T-helper 9 cell (primary cell): Measurements from ENCODE around the gene CAPN9.
"Not testable (repeated sequence)": the region's sequence is repeated elsewhere in the genome, so short reads cannot be mapped to it uniquely, and the experiment has no call there.

Source experiments
- DNase-seq: peaks from one replicate; pipeline ENCODE4 v3.0.0-alpha.2; 2020
- total RNA-seq, 2 donors: gene quantifications; one replicate each; lab custom pipeline; 2026; lab: John Stamatoyannopoulos, UW

The CAPN9 gene, protein sequence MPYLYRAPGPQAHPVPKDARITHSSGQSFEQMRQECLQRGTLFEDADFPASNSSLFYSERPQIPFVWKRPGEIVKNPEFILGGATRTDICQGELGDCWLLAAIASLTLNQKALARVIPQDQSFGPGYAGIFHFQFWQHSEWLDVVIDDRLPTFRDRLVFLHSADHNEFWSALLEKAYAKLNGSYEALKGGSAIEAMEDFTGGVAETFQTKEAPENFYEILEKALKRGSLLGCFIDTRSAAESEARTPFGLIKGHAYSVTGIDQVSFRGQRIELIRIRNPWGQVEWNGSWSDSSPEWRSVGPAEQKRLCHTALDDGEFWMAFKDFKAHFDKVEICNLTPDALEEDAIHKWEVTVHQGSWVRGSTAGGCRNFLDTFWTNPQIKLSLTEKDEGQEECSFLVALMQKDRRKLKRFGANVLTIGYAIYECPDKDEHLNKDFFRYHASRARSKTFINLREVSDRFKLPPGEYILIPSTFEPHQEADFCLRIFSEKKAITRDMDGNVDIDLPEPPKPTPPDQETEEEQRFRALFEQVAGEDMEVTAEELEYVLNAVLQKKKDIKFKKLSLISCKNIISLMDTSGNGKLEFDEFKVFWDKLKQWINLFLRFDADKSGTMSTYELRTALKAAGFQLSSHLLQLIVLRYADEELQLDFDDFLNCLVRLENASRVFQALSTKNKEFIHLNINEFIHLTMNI
- total RNA-seq: 0 reads per million in 2 donors

DNA sequence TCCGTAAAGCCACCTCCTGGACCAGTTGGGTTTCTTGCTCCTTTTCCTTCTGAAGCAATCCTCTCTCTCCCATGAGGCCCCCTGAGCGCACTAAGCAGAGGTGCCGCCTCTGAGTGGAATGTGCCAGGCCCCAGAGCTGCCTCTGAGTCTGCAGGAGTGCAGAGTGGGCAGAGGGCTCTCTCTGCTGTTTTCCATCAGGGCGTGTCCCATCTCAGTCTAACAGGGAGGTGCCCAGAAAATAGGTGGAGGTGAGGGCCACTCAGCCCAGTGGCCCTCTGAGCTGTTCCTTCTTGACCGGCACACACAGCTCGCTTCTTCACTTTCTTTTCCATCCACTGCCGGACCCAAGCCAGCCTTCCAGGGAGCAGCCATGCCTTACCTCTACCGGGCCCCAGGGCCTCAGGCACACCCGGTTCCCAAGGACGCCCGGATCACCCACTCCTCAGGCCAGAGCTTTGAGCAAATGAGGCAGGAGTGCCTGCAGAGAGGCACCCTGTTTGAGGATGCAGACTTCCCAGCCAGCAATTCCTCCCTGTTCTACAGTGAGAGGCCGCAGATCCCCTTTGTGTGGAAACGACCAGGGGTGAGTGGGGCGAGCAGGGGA is at the start of gene CAPN9:
CAPN9 (plus strand) TSS at position 262 of the 604 bp plus-strand sequence; CDS start at position 371, 109 bp downstream.
- no peak for DNase-seq

DNA sequence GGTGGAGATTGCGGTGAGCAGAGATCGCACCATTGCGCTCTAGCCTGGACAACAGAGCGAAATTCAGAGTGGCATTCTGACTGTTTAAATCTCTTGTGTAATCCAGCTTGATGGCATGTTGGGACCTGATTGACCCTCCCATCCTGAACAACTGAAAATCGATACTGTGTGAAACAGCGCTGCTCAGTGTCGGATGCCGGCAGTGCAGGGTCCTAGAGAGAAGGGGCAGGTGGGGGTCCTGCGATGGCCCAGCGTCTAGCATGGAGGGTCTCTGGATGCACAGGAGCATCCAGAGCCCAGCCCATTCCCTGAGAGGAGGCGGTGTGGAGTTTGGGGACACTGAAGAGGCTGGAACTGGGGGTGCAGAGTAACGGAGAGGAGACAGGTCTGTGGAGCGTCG is 49.1 kb upstream of the CAPN9 start:
- no peak for DNase-seq

DNA sequence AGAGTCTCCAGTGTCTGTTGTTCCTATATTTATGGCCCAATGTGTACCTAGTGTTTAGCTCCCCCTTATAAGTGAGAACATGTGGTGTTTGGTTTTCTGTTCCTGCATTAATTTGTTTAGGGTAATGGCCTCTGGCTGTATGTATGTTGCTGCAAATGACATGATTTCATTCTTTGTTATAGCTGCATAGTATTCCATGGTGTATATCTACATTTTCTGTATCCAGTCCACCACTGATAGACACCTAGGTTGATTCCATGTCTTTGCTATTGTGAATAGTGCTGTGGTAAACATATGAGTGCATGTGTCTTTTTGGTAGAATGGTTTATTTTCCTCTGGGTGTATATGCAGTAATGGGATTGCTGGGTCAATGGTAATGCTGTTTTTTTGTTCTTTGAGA is 48.2 kb upstream of the CAPN9 start:
- DNase-seq: not testable (repeated sequence)

DNA sequence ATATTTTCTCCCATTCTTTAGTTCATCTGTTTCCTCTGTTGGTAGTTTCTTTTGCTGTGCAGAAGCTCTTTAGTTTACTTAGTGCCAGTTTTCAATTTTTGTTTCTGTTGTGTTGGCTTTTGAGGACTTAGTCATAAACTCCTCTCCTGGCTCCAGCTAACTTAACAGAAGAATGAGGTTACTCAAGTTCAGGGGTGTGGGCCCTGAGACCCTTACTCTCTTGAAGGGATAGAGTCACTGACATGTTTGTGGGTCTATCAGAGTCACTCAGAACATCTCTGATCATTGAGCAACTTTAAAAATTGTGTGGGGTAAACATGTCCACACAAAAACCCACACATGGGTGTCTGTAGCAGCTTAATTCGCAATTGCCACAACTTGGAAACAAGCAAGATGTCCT is 47.5 kb upstream of the CAPN9 start:
- DNase-seq: no peak

DNA sequence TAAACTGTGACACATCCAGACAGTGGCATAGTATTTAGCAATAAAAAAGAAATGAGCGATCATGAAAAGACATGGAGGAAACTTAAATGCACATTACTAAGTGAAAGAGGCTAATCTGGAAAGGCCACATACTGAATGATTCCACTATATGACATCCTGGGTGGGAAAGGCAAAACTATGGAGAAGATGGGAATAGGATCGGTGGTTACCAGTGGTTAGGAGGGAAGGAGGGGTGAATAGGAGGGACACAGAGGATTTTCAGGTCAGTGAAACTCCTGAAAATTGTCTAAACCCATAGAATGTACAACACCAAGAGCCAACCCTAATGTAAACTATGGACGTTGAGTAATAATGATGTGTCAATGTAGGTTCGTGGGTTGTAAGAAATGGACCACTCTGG is 47.1 kb upstream of the CAPN9 start:
- no peak for DNase-seq

DNA sequence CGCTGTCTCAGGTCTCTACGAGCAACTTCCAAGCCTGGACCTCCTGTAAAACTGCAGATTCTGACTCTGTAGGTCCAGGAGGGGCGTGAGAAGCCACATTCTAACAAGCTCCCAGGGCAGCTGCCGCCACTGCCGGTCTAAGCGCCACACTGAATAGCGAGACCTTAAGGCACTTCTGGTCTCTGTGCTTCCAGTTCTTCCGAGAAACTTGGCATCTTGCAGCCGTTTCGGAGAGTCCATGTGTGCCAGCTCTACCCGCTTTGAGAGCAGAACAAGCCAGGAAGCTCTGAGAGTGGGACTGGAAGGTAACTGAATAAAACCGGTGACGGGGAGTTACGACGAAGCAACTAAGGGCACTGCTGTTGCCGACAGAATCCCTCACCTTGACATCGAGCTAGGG is 45.8 kb upstream of the CAPN9 start:
- no peak for DNase-seq

DNA sequence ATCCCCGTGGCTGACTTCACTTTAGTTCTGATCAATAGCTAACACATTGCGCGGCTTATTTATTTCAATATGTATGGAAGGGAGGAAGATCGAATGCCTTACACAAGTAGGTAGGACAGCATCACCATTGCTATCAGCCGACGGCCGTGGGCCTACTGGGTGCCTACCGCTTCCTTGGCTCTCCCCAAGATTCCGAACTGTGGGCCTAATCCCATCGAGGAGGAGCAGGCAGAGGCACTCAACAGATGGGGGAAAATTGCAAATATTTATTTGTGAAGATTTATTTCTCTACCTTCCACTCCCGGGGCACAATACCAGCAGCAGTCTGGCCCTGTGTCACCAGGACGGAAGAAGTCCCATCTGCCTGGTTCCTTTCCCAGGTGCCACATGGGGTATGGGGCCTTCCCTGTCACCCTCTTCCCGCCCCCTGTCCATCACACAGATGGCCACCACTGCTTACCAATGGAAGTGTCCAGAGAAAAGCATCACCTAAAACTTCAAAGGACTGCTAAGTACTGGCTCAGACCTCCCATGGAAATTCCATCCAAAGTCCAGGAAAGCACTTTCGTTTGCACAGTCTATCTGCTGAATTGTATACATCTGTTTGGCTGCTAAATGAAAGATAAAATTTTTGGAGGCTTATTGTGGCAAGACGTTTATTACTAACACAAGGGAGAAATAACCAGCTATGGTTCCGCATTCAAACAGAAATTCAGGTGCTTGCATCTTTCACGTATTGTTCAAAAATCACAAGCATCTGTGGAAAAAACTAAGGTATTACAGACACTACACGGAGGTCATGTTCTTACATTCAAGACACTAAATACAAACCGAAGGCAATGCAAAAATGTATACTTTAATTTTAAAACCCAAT is 45.1 kb upstream of the CAPN9 start:
- no peak for DNase-seq

DNA sequence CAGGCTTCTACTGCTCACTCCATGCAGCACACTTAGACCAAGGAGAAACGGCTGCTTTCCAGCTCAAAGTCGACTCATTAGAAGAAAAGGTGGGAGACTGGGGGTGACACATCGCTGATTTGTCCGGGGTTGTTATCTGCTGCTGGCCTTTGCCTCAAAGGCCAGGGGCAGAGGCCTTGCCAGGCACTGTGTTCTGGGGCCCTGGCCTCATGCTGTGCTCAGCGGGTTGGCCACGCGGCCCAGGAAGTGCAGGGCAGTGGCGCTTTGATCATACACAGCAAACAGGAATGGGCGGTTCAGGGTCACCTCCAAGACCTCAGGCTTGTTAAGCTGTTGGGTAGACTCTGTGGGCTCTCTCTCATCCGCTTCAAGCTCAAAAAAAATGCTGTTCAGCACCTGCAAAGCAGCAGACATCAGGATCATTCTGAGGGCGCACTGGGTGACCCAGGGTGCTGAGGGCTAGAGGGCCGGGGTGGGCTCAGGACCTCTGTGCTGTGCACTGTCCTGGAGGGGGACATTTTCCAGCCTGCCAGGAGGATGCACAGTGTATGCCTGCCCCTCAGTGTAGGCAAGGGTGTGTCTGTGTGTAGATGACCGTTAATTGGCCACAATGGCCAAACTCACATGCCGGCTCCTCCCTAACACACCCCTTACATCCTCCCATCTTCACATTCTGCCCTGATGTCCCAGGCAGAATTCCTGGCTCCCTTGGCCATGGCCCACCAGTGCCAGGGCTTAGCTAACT is 44.1 kb upstream of the CAPN9 start:
- no peak for DNase-seq

DNA sequence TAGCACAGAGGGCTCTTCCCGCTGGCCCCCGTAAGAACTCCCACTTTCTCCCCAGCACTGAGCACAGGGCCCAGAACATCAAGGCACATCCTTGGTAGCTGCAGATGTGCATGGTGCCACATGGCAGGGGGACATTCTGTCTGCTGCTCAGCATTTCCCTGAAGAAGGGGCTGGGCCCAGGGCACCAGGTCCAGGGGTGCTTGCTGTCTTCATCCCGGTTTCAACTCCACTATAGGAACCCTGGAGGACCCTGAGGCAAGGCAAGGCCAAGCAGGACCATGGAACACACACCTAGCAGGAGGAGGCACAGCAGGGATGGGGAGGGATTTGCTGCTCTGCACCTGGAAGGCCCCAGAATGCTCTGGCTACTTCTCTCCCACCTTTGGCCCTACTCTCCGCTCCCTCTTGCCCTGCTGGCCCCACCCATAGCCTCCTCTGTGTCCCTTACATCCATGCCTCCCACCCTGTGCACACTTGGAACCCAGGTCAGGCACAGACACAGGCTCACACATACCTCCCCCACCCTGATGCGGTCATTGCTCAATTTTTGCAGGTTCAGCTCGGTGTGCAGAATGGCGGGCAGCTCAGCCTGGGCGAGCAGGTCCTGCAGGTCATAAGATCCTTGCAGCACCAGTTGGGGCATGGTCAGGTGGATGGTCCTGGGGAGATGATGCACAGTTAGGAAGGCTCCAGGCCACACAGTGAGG is 43.4 kb upstream of the CAPN9 start:
- DNase-seq: no peak

DNA sequence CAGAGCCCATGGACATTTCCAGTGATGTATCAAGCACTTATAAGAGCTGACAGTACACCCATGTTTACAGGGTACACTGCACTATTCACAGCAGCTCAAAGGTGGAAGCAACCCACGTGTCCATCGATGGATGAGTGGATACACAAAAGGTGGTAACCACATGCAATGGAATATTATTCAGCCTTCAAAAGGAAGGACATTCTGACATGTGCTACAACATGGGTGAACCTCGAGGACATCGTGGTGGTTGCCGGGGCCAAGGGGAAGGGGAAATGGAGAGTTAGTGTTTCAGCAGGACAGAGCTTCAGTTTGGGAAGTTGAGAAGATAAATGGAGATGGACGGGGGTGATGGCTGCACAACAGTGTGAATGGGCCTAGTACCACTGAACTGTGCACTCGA is 42.4 kb upstream of the CAPN9 start:
- DNase-seq: no peak

DNA sequence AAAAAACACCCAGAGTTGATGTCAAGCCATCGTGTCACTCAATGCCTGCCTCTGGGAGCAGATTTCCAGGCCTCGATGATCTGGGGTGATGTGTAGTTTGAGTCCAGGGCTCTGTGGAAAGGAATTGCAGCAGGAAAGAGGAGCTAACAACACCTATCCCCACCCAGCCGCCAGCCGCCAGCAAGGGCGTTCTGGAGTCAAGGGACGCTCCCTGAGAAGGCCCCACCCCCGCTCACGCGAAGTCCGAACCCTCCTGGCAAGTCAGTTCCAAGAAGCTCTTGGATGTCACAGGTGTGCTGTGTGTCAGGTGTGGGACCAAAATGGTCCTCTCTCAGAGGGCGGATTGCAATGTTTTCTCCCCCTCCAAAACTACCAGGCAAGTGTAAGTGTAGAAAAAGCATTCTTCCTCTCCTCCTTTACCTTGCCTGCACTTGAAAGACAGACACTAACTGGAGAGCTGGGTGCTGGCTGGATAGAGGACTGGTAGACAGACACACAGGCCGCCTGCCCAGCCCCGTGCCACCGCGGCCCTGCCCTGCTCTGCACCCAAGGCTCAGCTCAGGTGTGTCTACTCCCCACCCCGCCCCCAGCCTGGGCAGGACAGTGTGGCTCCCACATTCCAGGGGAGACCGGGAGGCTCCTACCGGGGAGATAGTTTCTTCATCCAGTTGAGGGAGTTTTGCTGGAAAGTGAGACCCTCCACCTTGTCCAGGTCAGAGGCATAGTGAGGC is 41.7 kb upstream of the CAPN9 start:
- no peak for DNase-seq

DNA sequence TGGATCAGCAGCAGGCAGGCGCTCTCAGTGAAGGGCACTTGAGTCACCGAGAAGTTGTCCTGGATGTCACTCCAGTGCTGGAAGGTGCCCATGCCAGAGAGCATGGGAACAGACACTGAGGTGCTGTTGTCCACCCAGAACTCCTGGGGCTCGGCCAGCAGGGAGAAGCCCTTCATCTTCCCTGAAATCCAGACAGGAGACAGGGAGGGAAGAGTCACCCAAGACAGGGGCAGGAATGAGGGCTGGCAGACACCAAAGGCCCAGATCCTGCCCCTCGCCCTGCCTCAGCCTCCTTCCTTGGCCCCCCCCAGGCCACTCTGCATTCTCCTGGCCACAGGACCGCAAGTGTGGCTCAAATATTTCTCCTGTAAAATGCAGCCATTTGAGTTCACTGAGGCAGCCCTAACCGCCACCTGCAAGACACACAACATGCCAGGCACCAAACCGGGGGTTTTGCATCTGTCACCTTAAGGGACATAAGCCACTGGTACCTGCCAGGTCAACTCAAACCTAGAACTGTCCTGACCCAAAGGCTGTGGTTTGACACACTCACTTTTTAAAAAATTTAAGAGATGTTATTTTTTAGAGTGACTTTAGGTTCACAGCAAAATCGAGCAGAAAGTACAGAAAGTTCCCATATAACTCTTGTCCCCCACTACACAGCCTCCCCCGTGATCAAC is 41.0 kb upstream of the CAPN9 start:
- no peak for DNase-seq

DNA sequence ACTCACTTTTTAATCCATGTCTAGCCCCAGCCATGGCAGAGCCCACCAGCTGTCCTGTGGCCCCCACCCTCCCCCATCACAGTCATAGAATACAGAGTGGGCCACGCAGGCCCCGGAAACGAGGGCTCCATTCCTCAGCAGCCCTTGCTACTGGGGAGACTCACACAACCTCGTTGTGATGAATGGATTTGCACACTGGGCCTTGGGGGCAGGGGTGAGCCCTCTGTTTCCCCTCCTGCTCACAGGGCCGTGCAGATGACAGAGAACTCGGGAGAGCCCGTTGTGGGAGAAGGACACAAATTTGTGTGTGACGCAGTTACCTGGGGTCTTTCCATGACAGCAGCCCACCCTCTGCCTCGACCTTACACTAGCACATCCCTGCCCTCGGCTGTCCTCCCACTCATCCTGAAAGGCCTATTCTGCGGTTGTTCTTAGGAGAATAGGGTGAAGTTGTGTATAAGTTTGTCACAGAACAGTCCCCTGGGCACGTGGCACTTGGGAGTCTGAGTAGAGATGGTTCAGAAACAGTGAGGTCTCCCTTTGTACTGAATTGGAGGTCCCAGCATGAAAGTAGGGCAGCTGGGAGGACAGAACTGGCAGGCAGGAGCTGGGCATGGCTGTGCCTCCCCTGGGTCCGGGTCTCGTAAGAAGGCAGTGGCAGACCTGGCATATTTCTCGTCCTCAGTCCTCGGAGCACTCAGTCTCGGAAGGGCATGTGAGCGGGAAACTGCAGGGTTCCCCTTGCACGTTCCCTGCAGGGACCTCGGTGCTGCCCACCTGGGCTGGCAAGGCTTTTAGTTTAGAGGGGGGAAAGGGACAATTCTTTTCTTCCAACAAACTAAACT is 40.1 kb upstream of the CAPN9 start:
- no peak for DNase-seq

DNA sequence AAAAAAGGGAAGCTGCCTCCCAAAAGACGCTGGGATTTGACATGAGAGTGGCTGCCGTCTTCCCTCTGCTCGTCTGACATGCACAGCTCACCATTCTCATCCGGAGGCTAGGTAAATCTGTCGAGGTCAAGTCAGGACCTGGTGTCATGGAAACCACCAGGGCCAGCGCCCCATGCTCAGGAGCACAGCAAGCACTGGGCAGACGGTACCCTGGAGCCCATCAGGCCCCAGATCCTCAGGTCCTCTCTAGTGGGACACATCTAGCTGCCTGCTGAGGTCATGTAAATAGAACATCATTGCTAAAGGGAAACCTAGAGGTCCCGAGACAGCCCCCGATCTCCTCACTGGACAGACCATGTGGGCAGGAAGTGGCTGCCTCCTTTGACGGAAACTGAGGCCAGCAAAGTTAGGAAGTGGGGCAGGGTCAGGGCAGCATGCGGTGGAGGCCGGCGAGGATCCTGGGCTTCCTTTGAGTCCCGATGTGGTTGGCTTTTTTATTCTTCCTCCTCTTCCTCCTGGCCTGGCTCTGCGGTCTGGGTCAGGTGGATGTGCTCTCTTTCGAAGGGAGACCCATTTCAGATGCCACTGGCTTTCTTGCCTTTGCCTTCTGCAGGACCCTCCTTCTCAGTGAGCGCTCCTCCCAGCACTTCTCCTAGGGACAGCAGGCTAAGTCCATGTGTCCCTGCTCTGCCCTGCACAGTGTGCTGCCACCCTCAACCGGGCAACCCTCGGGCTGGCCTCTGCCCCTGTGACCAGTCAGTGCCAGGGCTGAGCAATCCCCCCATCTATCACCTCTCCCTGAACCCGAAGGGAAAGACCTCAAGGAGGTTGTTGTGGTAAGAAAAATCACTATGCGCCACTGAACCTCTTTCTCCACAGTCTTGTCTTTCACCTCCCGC is 39.2 kb upstream of the CAPN9 start:
- no peak for DNase-seq

DNA sequence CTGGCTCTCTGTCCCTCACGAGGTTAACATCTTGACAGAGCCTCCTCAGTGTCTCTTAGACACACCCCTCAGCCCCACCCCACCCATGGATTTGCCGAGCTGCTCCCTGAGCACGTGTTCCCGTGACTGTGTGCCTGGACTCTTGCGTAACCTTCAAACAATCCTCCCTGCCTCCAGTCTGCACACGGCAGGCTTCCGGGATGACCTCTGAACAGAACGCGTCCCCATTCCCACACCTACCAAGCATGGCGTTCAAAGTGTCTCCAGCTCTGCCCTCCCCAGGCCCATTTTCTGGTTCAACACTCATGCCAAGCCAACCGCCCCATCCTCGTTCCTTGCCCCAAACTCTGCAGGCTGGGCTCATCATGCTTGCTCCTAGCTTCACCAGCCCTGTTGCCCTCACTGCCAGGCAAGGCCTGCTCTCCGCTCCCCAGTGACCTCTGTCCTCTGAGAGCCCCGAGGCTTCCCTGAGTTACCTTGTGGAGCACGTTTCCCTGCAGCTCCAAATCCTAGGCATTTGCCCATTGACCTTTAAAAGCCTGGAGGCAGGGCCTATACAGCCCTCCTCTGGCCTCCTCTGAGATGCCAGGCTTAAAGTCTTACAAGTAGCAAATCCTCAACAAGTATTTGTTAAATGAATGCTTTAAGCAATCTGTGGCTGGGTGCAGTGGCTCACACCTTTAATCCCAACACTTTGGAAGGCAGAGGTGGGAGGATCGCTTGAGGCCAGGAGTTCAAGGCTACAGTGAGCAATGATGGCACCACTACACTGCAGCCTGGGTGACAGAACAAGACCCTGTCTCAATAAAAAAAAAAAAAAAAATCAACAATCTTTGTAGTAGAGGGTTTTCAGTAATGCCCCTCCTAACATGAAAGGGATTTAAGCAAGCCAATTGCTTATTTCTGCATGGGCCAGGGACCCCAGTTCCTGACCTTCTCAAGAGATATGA is 38.3 kb upstream of the CAPN9 start:
- DNase-seq: no peak

DNA sequence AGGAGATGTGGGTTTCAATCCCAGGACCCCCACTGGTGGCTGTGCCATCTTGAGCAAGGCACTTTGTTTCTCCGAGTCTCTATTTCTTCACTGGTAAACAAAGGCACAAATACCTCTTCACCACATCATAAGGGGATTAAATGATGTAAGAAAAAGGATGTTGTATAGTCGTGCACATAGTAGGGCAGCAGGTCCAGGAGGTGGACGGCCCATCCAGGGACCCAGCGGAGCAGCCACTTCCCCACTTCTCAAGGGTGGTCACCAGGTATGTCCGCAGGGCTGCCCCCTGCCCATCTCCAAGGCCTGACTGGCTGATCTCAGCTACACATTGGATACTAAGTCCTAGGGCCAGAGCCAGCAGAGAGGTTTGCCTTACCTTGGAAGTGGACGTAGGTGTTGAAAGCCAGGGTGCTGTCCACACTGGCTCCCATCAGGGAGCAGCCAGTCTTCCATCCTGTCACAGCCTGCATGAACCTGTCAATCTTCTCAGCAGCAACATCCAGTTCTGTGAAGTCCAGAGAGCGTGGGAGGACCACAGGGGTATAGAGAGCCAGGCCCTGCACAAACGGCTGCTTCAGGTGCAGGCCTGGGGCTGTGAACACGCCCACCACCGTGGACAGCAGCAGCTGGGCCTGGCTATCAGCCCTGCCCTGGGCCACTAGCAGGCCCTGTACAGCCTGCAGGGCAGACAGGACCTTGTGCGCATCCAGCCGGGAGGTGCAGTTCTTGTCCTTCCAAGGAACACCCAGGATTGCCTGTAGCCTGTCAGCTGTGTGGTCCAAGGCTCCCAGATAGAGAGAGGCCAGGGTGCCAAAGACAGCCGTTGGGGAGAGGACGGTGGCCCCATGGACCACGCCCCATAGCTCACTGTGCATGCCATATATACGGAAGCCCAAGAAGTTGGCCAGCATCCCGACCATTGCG is 37.3 kb upstream of the CAPN9 start:
- DNase-seq: no peak
